Activated B cell treated with CpG ODN at 0.5 μM for 24 hours (primary cell): Measurements from ENCODE around the gene POLE3. TPM values are rescaled to one million over a fixed set of nuclear protein-coding genes. Genes with fewer than 3 reads are reported as not detected.

Experiments used
- ATAC-seq: fragments of 200-7000 bp; cut with Tn5 transposase; one replicate; pipeline ENCODE4 v1.10.0; 2021; ENCODE audit warnings: low read depth, mild to moderate bottlenecking, moderate library complexity
- CTCF ChIA-PET: fragments of 350-600 bp; sonication (Branson Sonifier 250); formaldehyde crosslinking; loops from one replicate; lab custom pipeline; 2021; ENCODE audit warnings: antibody characterized with exemption; lab: Charles Lee
- POLR2A ChIA-PET: fragments of 350-600 bp; sonication (Branson Sonifier 250); formaldehyde crosslinking; loops from one replicate; lab custom pipeline; 2021; ENCODE audit warnings: antibody characterized with exemption; lab: Charles Lee
- DNase-seq: peaks from one replicate; pipeline ENCODE4 v3.0.0; 2022
- H3K27ac Mint-ChIP-seq: one replicate; pipeline ENCODE4 v1.8.0; 2020; ENCODE audit warnings: mixed read lengths
- H3K27me3 Mint-ChIP-seq: one replicate; pipeline ENCODE4 v1.8.0; 2021; ENCODE audit warnings: mixed read lengths
- H3K36me3 Mint-ChIP-seq: one replicate; pipeline ENCODE4 v1.8.0; 2021; ENCODE audit warnings: low read depth, mixed read lengths
- H3K4me1 Mint-ChIP-seq: one replicate; pipeline ENCODE4 v1.8.0; 2021; ENCODE audit warnings: mixed read lengths
- H3K4me3 Mint-ChIP-seq: one replicate; pipeline ENCODE4 v1.8.0; 2020; ENCODE audit warnings: mild to moderate bottlenecking, mixed read lengths
- H3K9me3 Mint-ChIP-seq: one replicate; pipeline ENCODE4 v1.8.0; 2020; ENCODE audit warnings: mixed read lengths
- intact Hi-C: fragments of 100-400 bp; cut with micrococcal nuclease; formaldehyde crosslinking; loops from one replicate; pipeline ENCODE4 v1.15.1; 2024
- total RNA-seq: library from RNA; stranded (reverse); gene quantifications from 2 replicates; pipeline ENCODE4 v1.2.3, GENCODE V29; 2022
- TF ChIP-seq, protein P1 (sequence below): fragments of 200-600 bp; IDR thresholded peaks from one replicate; pipeline ENCODE4 v1.8.0; 2022; ENCODE audit warnings: antibody characterized with exemption, mild to moderate bottlenecking

Gene POLE3
- total RNA-seq, 1 donor from 2014 or later, result 48.0 TPM

DNA sequence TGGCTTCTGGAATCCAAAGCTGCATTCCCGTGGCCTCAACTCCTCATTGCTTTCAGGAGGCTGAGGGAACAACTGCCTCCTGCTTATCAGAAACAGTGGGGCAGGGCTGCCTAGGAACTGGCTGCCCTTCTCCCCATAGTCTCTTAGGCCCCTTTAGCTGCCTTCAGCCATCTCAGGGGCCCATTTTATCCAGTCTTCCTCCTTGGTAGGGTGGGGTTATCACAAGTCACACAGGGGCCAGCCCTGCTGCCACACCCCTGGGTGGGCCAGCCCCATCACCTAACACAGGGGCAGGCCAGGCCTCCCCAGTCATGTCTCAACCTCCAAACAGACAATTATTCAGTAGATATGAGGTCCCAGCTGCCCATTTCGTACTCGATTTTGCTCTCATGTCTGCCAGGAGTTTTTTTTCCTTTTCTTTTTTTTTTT, 13.3 kb downstream of the POLE3 start:
- POLR2A ChIA-PET, result interaction anchor here (0.6 kb wide), 1 partner anchor 668 kb away, joined by 11 read pairs; no protein-coding TSS in a partner anchor

GRCh38 chr9:113395000-113395861, 15.2 kb downstream of the POLE3 start:
- DNase-seq (no peak), ATAC-seq (no peak)
- Mint-ChIP-seq H3K36me3 (peaks cover 33% of the 10 kb centered on the region), H3K4me3 (no peak overlapping the region), H3K27ac (no peak overlapping the region), H3K9me3 (no peaks in the 10 kb centered on the region), H3K4me1 (peaks cover 5% of the 10 kb centered on the region), H3K27me3 (no peaks in the 10 kb centered on the region)
- intact Hi-C loops, result no loop called here
- CTCF ChIA-PET, result no interaction called here
- POLR2A ChIA-PET, result interaction anchor here (0.6 to 1.5 kb wide), 2 partner anchors 19 to 136 kb away, joined by 10 to 12 read pairs; partner anchors contain the start of gene HDHD3
- TF ChIP-seq, protein P1, sequence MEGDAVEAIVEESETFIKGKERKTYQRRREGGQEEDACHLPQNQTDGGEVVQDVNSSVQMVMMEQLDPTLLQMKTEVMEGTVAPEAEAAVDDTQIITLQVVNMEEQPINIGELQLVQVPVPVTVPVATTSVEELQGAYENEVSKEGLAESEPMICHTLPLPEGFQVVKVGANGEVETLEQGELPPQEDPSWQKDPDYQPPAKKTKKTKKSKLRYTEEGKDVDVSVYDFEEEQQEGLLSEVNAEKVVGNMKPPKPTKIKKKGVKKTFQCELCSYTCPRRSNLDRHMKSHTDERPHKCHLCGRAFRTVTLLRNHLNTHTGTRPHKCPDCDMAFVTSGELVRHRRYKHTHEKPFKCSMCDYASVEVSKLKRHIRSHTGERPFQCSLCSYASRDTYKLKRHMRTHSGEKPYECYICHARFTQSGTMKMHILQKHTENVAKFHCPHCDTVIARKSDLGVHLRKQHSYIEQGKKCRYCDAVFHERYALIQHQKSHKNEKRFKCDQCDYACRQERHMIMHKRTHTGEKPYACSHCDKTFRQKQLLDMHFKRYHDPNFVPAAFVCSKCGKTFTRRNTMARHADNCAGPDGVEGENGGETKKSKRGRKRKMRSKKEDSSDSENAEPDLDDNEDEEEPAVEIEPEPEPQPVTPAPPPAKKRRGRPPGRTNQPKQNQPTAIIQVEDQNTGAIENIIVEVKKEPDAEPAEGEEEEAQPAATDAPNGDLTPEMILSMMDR, result no peak

More for the DNA sequence above, 13.3 kb downstream of the POLE3 start:
- Mint-ChIP-seq H3K4me1 (peaks cover 17% of the 10 kb centered on the region), H3K9me3 (no peaks in the 10 kb centered on the region), H3K4me3 (no peak overlapping the region), H3K27ac (no peak overlapping the region), H3K36me3 (peaks cover 18% of the 10 kb centered on the region), H3K27me3 (no peaks in the 10 kb centered on the region)
- TF ChIP-seq, protein P1, result no peak
- CTCF ChIA-PET, result no interaction called here
- DNase-seq, result no peak
- intact Hi-C loops, result no loop called here
- ATAC-seq, result no peak

DNA sequence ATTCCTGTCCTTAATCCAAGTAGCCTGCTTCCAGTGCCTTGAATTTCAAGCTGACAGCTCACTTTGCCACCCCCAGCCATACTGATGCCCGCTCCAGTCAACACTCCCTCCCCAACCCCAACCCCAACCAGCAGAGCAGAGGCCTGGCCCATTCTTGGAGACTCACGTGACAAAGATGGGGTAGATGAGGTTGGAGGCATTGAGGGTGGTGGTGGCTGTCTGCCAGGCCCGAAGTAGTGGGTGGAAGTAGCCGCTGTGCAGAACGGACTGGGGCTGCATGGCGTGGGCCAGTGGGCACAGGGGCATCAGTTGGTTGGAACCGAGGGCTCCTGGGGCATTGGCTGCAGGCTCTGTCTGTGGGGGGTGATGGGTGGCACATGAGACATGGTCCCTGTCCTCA, 17.2 kb downstream of the POLE3 start:
- CTCF ChIA-PET, result interaction anchor here (0.9 kb wide), 1 partner anchor 13 kb away, joined by 5 read pairs; no protein-coding TSS in a partner anchor
- DNase-seq, result no peak
- Mint-ChIP-seq H3K27me3 (no peaks in the 10 kb centered on the region), H3K4me3 (no peak overlapping the region), H3K9me3 (no peaks in the 10 kb centered on the region), H3K4me1 (no peaks in the 10 kb centered on the region), H3K27ac (no peak overlapping the region), H3K36me3 (peaks cover 49% of the 10 kb centered on the region)
- TF ChIP-seq, protein P1, result no peak
- intact Hi-C loops, result no loop called here
- POLR2A ChIA-PET, result no interaction called here
- no peak for ATAC-seq

- CTCF ChIA-PET, result no interaction called here
- DNase-seq, result no peak
- Mint-ChIP-seq H3K36me3 (peaks cover 62% of the 10 kb centered on the region), H3K4me1 (no peaks in the 10 kb centered on the region), H3K9me3 (no peaks in the 10 kb centered on the region), H3K27ac (no peak overlapping the region), H3K27me3 (no peaks in the 10 kb centered on the region), H3K4me3 (no peak overlapping the region)
- intact Hi-C loops, result no loop called here
- TF ChIP-seq, protein P1, result no peak
- POLR2A ChIA-PET, result no interaction called here
- ATAC-seq, result no peak
These were observed 18.6 kb downstream of the POLE3 start for GRCh38 chr9:113391917-113392316.

DNA sequence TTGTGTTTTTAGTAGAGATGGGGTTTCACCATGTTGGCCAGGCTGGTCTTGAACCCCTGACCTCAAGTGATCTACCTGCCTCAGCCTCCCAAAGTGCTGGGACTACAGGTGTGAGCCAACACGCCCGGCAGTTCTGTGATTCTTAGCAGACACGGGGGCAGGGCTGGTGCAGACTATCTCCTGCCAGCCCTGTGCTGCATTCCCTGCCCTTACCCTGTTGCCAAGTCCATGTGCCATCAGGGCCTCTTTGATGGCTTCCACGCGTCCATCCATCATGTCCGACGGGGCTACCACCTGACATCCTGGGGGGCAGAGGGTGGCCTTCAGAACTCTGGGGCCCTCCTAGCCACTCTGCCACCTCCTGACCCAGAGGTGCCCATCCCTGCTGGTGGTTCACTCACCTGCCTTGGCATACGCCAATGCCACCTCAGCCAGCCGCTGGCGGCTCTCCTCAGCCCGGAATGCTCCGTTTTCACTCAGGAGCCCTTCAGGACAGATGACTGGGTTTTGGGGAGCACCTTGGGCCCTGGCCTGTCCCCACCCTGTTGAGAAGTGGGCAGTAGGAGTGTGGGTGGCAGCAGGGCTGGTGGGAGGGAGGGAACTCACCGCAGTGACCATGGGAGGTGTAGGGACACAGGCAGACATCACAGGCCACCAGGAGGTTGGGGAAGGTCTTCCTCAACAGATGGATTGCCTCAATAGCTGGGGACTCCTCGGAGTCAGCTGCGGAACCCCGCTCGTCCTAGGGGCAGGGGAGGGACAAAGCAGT, 20.1 kb downstream of the POLE3 start:
- TF ChIP-seq, protein P1, result no peak
- intact Hi-C loops, result no loop called here
- Mint-ChIP-seq H3K27me3 (no peaks in the 10 kb centered on the region), H3K4me1 (no peaks in the 10 kb centered on the region), H3K4me3 (no peak overlapping the region), H3K9me3 (no peaks in the 10 kb centered on the region), H3K27ac (no peak overlapping the region), H3K36me3 (peaks cover 63% of the 10 kb centered on the region)
- ChIA-PET POLR2A (no interaction called here), CTCF (no interaction called here)
- no peak for ATAC-seq
- DNase-seq, result no peak
